ENCODE measurements around the gene ACRV1. TPM values are rescaled to one million over a fixed set of nuclear protein-coding genes. Genes with fewer than 3 reads are reported as not detected.

ACRV1 gene
- total and polyA plus RNA-seq, 2 of the 4 experiments (the other 2 are of a cell fraction), result not detected

DNA sequence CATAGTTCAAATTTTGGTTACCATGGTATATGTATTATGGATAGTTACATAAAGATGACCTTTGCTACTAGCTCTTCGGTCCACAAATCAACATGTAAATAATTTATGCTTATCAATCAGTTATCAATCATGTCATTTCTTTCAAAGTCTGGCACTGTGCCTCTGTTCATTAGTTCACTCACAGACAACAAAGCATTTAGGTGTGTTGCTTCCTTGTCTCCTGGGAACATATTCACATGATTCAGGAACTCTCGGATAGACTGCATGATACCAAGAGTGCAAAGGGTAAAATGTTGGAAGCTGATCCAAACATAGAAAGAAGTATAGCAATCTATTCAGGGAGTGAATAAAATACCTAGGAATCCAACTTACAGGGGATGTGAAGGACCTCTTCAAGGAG is 14.3 kb upstream of the ACRV1 start:
- dilution Hi-C loops (cut with HindIII; ENCODE audit: low sequenced_read_pairs, unreplicated experiment), result no loop called here
- POLR2A ChIA-PET (ENCODE audit: unreplicated experiment), result no interaction called here

More for the DNA sequence above, 14.3 kb upstream of the ACRV1 start:
- BruUV-seq (replicated peaks), result no TSS peak
- H3K4me1 ChIP-seq (ENCODE audit: control insufficient read depth, insufficient read depth, low read length), result no peaks in the 10 kb centered on the region
- no peak overlapping the region for H4K5ac ChIP-seq (ENCODE audit: low read depth, low read length)
- H3K9ac ChIP-seq (ENCODE audit: low read depth, low read length), result no peak overlapping the region
- H3K9me1 ChIP-seq (ENCODE audit: insufficient read depth, low read length), result no peaks in the 10 kb centered on the region
- H2BK15ac ChIP-seq (ENCODE audit: low read depth, low read length), result no peak overlapping the region
- no peaks in the 10 kb centered on the region for H3K9me3 ChIP-seq (ENCODE audit: control insufficient read depth, insufficient read depth, low read length)
- H4K20me1 ChIP-seq (ENCODE audit: insufficient read depth, low read length), result no peaks in the 10 kb centered on the region
- no peak overlapping the region for H3K4me3 ChIP-seq (ENCODE audit: insufficient read depth, low read depth, low read length)
- no peak overlapping the region for H2BK5ac ChIP-seq (ENCODE audit: low read depth, low read length, poor library complexity, severe bottlenecking)
- H2AFZ ChIP-seq (replicated peaks; ENCODE audit: low read length, poor library complexity), result no peak overlapping the region
- DNase-seq, result no peak
- no peak overlapping the region for H3K27ac ChIP-seq (ENCODE audit: insufficient read depth, low read length)
- no peak overlapping the region for H3K4ac ChIP-seq (ENCODE audit: low read depth, low read length)
- no peak for TF ChIP-seq RAD21 (IDR thresholded peaks at IDR 0.05; ENCODE audit: low read length)
- no peak for TF ChIP-seq NFE2L2 (IDR thresholded peaks at IDR 0.05; ENCODE audit: low read depth, low read length)
- TF ChIP-seq RFX5 (IDR thresholded peaks at IDR 0.05; ENCODE audit: low read depth, low read length), result no peak
- TF ChIP-seq, protein P1, sequence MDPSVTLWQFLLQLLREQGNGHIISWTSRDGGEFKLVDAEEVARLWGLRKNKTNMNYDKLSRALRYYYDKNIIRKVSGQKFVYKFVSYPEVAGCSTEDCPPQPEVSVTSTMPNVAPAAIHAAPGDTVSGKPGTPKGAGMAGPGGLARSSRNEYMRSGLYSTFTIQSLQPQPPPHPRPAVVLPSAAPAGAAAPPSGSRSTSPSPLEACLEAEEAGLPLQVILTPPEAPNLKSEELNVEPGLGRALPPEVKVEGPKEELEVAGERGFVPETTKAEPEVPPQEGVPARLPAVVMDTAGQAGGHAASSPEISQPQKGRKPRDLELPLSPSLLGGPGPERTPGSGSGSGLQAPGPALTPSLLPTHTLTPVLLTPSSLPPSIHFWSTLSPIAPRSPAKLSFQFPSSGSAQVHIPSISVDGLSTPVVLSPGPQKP (IDR thresholded peaks at IDR 0.05; ENCODE audit: borderline replicate concordance, low read depth, low read length), result no peak
- no peak for TF ChIP-seq SMC3 (IDR thresholded peaks at IDR 0.05; ENCODE audit: low read depth, low read length)
- H3K14ac ChIP-seq (replicated peaks; ENCODE audit: low read depth, low read length), result no peak overlapping the region
- no peak overlapping the region for H4K91ac ChIP-seq (ENCODE audit: insufficient read depth, low read depth, low read length)
- no peaks in the 10 kb centered on the region for H3K36me3 ChIP-seq (ENCODE audit: control insufficient read depth, insufficient read depth, low read length)
- H3K4me2 ChIP-seq (ENCODE audit: low read depth, low read length), result no peak overlapping the region
- H3K23ac ChIP-seq (ENCODE audit: low read depth, low read length), result no peak overlapping the region
- H2AK9ac ChIP-seq (replicated peaks; ENCODE audit: low read depth, low read length, poor library complexity), result no peak overlapping the region
- no peak for ATAC-seq (ENCODE audit: low read depth)
- no peaks in the 10 kb centered on the region for H3K79me1 ChIP-seq (ENCODE audit: low read depth in 1 of 2, low read length in 2 of 2)
- no peak overlapping the region for H2BK20ac ChIP-seq (ENCODE audit: low read depth, low read length)
- intact Hi-C loops (cut with micrococcal nuclease) (no loop called here), in situ Hi-C loops (cut with MboI; ENCODE audit: low sequenced_read_pairs) (no loop called here)
- H3K27me3 ChIP-seq (ENCODE audit: control insufficient read depth, insufficient read depth, low read length), result 0 out of 2 replicates have a peak, but pooled peaks cover 4% of the 10 kb centered on the region
- no peak overlapping the region for H4K8ac ChIP-seq (ENCODE audit: low read depth in 2 of 2, low read length in 2 of 2)
- WGBS, 2 experiments (ENCODE audit: extremely low coverage in 2 of 2, insufficient read length in 1 of 2), result no CpG with 5 or more reads among the region's 2 CpGs
- no peak overlapping the region for H2AK5ac ChIP-seq (ENCODE audit: low read depth, low read length)
- CTCF ChIA-PET, result no interaction called here
- H2BK120ac ChIP-seq (ENCODE audit: low read depth, low read length), result no peak overlapping the region
- H3K56ac ChIP-seq (ENCODE audit: extremely low read depth, insufficient read depth, low read length), result no peak overlapping the region
- H3K18ac ChIP-seq (ENCODE audit: low read depth, low read length), result no peak overlapping the region
